HK-2 (cell line): ENCODE measurements around the gene MCOLN3.
"Not testable (repeated sequence)": the region's sequence is repeated elsewhere in the genome, so short reads cannot be mapped to it uniquely, and the experiment has no call there.

Source experiments
- DNase-seq: peaks from one replicate; pipeline ENCODE4 v3.0.0-alpha.2; 2018; ENCODE audit not compliant: unreplicated experiment

MCOLN3 gene

DNA sequence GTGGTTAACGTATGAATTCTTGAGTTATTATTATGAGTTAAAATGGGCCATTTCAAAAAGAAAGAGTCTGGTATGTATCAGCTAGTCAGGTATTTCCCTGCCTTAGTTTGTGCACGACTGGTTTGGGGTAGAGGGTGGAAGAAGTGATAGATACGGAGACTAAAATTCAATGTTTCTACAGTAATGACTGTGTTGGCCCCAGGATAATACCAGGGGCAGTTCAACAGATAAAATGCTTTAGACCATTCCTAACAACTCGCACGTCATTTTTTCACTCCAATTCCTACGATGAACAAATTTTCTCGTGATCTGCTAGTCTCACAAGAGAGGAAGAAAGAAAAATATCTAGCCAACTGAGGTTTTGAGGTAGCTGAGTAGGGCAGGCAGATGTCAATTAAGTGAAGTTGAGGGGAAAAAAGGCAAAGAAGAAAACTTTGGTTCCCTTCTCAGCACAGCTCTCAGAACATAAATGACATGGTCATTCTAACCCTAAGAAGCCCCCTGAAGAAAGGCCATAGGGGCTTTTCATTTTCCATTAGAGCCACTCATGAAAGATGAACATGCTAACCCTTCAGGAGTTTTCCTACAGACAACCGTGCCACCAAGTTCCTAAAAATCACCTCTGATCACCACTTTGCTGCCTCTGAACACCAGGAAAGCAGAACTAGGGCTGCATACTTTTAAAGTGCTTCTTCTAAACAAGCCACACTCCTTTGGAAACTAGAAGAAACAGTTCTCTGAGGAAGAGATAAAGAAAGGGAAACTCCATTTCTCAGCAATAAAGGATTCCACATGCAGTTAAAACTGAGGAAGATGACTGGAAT lies 57.0 kb downstream of the MCOLN3 start:
- no peak for DNase-seq

DNA sequence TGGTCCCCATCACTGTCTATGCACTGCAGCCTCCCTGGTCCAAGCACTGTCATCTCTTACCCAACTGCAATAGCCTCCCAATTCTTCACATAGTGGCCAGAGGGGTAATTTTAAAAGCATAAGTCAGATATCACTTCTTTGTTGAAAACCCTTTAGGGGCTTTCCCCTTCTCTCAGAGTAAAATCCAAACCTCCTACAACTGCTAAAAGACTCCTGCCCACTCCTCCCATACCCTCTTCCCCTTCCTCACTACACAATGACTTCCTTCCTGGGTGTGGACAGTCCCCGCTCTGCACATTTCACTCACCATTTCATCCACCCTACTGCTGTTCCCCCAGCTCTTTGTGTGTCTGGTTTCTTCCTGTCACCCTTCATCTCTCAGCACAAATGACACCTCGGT lies 59.7 kb downstream of the MCOLN3 start:
- DNase-seq, result no peak

GRCh38 chr1:84986561-84986960 lies 61.7 kb downstream of the MCOLN3 start:
- not testable (repeated sequence) for DNase-seq

GRCh38 chr1:84985365-84985764 lies 62.9 kb downstream of the MCOLN3 start:
- no peak for DNase-seq

DNA sequence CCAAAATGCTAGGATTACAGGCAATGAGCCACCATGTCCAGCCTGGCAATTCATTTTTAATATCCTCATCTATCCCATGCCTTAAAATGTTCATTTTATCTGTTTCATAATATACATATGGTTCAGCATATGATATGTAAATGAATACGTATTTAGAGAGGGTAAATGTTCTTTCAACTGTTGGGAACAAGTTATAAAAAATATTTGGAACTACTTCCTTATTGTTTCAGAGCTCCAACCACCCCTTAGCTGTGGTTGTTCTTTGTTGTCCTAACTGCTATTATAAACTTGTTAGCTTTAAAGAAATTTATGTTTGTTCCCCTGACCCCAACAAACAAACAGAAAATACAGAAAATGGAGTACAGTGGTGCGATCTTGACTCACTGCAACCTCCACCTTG lies 65.9 kb downstream of the MCOLN3 start:
- DNase-seq, result no peak

- no peak for DNase-seq
Measured at GRCh38 chr1:84975035-84975434, 73.3 kb downstream of the MCOLN3 start.

GRCh38 chr1:84973498-84974334 lies 74.6 kb downstream of the MCOLN3 start:
- DNase-seq, result no peak

GRCh38 chr1:84972377-84972987 lies 75.8 kb downstream of the MCOLN3 start:
- DNase-seq, result no peak

- no peak for DNase-seq
Measured at GRCh38 chr1:84971957-84972356, 76.3 kb downstream of the MCOLN3 start.

- no peak for DNase-seq
Measured at GRCh38 chr1:84969489-84970250, 78.6 kb downstream of the MCOLN3 start.

DNA sequence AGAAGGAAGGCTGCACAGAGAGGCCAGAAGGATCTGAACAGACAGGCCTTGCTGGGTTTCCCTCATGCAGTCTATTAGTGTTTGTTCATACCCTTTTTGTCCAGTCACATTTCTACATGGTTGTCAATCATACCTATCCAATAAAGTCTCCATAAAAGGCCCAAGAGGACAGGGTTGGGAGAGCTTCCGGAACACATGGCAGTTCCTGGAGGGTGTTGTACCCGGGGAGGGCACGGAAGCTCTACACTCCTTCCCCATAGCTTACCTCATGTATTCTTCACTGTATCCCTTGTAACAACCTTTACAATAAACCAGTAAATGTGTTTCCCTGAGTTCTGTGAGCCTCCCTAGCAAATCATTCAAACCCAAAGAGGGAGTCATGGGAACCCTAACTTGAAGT lies 79.4 kb downstream of the MCOLN3 start:
- DNase-seq, result no peak

DNA sequence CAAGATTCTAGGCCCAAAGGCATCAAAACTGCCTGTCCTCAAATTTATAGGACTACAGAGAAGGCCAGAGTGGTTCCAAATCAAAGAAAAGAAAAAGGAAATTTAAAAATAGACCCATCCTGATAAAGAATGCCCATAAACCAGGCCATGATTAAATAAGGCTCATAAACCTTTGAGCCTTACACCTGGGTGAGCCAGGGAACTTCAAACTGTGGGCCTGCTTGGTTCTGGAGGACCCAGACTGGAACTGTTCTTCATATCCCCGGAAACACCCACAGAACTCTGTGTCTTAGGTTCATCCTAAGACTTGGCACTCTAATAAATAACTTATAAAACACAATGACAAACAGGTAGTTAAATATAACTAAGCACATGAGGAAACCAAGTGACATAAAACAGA lies 80.2 kb downstream of the MCOLN3 start:
- DNase-seq, result no peak
